ENCODE data around the gene ERI2.

- TF ChIP-seq CTCF (IDR thresholded peaks at IDR 0.05; ENCODE audit: low read depth, low read length) (no peak), EZH2phosphoT487 (IDR thresholded peaks at IDR 0.05; ENCODE audit: low read depth) (no peak)
These were observed 2.6 kb downstream of the ERI2 start for GRCh38 chr16:20803561-20804214.

Measured in OCI-LY3 (cell line).